Mucosa of stomach (tissue), 1 donor: Measurements from ENCODE around the gene SLC10A1.

Source experiments
- H3K27me3 ChIP-seq: one replicate; pipeline ENCODE4 v1.7.0; 2013; ENCODE audit warnings: mild to moderate bottlenecking, low read length; ENCODE audit not compliant: control insufficient read depth, insufficient read depth
- H3K36me3 ChIP-seq: one replicate; pipeline ENCODE4 v1.7.0; 2013; ENCODE audit warnings: low read length; ENCODE audit not compliant: control insufficient read depth, insufficient read depth
- H3K4me1 ChIP-seq: one replicate; pipeline ENCODE4 v1.7.0; 2013; ENCODE audit warnings: mild to moderate bottlenecking, low read length; ENCODE audit not compliant: control insufficient read depth, insufficient read depth
- H3K4me3 ChIP-seq: one replicate; pipeline ENCODE4 v1.7.0; 2013; ENCODE audit warnings: low read length
- H3K9ac ChIP-seq: one replicate; pipeline ENCODE4 v1.7.0; 2013; ENCODE audit warnings: mild to moderate bottlenecking, low read length, moderate library complexity
- H3K9me3 ChIP-seq: one replicate; pipeline ENCODE4 v1.7.0; 2013; ENCODE audit warnings: mild to moderate bottlenecking, low read length, moderate library complexity; ENCODE audit not compliant: control insufficient read depth
- donor health status: Pancreatic carcinoma.

The SLC10A1 gene

GRCh38 chr14:69779088-69779487 is 18.0 kb downstream of the SLC10A1 start:
- no peaks in the 10 kb centered on the region for H3K27me3 ChIP-seq
- H3K9ac ChIP-seq = no peak overlapping the region
- H3K9me3 ChIP-seq = no peaks in the 10 kb centered on the region
- H3K36me3 ChIP-seq = peaks cover 7% of the 10 kb centered on the region
- H3K4me1 ChIP-seq = no peaks in the 10 kb centered on the region
- H3K4me3 ChIP-seq = no peak overlapping the region

DNA sequence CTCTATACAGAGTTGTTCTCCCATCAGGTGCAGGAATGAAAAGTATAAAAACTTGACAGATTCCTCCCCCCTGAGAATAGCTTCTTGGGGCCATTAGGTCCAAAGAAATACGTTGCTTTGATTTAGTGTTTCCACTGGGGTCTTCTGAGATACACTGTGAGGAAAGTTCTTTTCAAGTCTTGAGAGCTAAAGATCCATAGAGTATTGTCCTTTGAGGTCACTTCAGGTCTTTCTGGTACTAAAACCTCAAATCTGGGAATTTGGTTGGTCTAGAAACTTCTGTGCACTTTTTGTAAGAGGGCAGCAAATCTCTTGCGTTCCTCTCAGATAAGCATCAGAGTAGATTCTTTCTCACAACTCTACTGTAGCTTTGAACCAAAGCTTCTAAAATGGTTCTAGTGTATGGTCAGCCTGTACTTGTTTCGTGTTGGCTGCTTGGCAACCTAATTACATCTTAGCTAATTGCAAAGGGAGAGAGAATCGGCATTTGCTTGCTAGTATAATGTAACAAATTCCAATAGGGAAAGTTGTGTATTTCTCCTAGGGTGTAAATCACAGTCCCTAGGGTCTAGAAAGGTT is 20.1 kb downstream of the SLC10A1 start:
- Histone ChIP-seq H3K36me3 (peaks cover 7% of the 10 kb centered on the region), H3K4me1 (no peaks in the 10 kb centered on the region), H3K9ac (no peak overlapping the region), H3K27me3 (no peaks in the 10 kb centered on the region), H3K9me3 (no peaks in the 10 kb centered on the region), H3K4me3 (no peak overlapping the region)

DNA sequence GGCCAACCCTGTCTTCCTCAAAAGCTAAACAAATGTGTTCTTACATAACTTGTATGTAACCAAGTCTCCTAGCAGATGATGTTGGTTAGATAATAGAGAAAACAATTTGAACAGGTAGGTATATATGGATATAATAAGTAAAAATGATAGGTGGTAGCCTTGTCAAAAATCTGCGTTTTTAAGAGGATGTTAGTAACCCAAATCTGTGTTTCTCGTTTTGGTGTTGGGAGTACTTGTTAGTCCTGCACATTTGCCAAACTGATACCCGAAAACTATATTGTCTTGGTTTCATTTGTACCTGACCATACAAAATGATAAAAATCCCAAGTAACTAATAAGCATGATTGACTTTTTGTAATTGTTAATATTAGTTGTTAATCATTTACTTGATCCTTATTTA is 22.0 kb downstream of the SLC10A1 start:
- no peak overlapping the region for H3K4me3 ChIP-seq
- no peaks in the 10 kb centered on the region for H3K27me3 ChIP-seq
- H3K4me1 ChIP-seq = peaks cover under 1% of the 10 kb centered on the region
- H3K36me3 ChIP-seq = peaks cover 12% of the 10 kb centered on the region
- H3K9ac ChIP-seq = no peak overlapping the region
- no peaks in the 10 kb centered on the region for H3K9me3 ChIP-seq

DNA sequence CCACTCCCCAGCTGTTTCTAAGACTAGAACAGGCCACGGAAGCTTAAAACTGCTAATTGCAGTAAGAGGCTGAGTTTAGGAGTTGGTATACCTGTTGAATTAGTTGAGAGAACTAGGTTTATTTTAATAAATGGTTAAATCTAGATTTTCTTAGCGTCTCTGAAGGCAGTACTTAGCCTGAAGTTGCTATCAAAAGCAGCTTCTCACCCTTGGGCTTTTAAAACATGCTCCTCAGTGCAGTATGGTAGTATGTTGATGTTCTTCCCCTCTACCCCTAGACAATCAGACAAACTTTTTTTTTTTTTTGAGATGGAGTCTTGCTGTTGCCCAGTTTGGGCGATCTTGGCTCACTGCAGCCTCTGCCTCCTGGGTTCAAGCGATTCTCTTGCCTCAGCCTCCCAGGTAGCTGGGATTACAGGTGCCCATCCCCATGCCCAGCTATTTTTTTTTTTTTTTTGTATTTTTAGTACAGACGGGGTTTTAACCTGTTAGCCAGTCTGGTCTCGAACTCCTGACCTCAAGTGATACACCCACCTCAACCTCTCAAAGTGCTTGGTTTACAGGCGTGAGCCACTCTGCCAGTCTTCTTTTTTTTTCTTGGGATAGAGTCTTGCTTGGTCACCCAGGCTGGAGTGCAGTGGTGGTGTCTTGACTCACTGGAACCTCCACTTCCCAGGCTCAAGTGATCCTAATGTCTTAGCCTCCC is 23.3 kb downstream of the SLC10A1 start:
- no peaks in the 10 kb centered on the region for H3K9me3 ChIP-seq
- no peak overlapping the region for H3K9ac ChIP-seq
- H3K4me1 ChIP-seq = peaks cover 10% of the 10 kb centered on the region
- H3K4me3 ChIP-seq = no peak overlapping the region
- no peaks in the 10 kb centered on the region for H3K27me3 ChIP-seq
- H3K36me3 ChIP-seq = peaks cover 16% of the 10 kb centered on the region

DNA sequence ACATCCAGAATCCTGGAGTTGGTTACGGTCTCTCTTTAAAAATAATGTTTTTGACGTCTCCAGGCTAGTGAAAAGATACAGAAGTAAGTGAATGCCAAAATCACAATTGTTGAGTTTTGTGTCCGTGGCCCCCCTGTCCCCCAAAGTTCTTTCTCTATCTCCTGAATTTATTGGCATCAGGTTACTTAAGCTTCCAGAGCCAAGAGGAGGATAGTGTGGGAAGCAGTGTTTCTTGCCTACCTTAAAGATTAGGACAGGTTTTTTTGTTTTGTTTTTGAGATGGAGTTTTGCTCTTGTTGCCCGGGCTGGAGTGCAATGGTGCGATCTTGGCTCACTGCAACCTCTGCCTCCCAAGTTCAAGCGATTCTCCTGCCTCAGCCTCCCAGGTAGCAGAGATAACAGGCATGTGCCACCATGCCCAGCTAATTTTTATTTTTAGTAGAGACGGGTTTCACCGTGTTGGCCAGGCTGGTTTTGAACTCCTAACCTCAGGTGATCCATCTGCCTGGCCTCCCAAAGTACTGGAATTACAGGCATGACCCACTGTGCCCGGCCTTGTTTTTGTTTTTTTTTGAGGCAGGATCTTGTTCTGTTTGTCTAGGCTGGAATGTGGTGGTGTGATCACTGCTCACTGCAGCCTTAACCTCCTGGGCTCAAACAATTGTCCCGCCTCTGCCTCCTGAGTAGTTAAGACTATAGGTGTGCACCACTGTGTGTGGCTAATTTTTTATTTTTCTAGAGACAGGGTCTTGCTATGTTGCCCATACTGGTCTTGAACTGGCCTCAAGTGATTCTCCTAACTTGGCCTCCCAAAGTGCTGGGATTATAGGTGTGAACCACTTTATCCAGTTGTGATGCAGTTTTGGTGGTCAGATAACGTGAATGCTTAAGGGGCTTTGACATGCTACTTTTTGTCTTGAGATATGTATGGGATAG is 24.7 kb downstream of the SLC10A1 start:
- H3K27me3 ChIP-seq = no peaks in the 10 kb centered on the region
- H3K4me3 ChIP-seq = no peak overlapping the region
- no peak overlapping the region for H3K9ac ChIP-seq
- peaks cover 15% of the 10 kb centered on the region for H3K4me1 ChIP-seq
- H3K9me3 ChIP-seq = no peaks in the 10 kb centered on the region
- H3K36me3 ChIP-seq = peaks cover 13% of the 10 kb centered on the region

GRCh38 chr14:69771136-69771535 is 25.9 kb downstream of the SLC10A1 start:
- peaks cover 19% of the 10 kb centered on the region for H3K4me1 ChIP-seq
- no peak overlapping the region for H3K9ac ChIP-seq
- no peak overlapping the region for H3K4me3 ChIP-seq
- peaks cover 13% of the 10 kb centered on the region for H3K36me3 ChIP-seq
- H3K9me3 ChIP-seq = no peaks in the 10 kb centered on the region
- H3K27me3 ChIP-seq = no peaks in the 10 kb centered on the region

DNA sequence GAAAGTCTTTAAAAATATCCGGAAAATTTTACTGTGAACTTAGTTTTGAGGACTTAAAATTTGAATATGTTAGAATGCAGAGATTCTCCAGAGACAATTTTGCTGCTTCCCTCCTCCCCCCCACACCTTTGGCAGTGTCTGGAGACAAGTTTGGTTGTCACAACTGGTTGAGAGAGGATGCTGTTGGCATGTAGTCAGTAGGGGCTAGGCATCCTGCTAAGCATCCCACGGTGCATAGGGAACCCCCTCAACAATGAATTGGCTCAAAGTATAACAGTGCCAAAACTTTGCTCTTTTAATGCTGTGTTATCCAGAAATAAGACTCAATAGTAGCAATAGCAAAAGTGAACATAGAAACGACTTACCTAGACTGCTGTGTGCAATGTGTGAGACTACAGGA is 26.5 kb downstream of the SLC10A1 start:
- Histone ChIP-seq H3K9ac (no peak overlapping the region), H3K9me3 (no peaks in the 10 kb centered on the region), H3K4me1 (peaks cover 19% of the 10 kb centered on the region), H3K27me3 (no peaks in the 10 kb centered on the region), H3K4me3 (no peak overlapping the region), H3K36me3 (peaks cover 13% of the 10 kb centered on the region)

DNA sequence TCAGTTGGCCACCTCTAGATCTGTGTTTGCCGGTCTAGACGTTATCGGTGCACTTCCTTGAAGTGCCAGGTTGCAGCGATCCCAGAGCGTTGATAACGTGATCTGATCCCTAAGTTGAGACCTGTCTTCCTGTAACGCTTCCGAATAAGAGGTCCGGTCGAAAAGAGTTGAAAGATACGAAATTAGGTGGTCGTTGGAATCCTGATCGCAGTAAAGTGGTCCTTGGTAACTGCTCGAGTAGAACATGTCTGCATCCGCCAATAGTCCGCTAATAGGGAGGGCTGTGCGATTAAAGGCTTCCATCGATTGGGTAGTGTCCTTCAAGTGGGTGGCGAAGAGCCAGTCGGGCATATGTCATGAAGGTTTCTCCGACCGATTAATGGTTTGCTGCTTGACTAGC is 27.4 kb downstream of the SLC10A1 start:
- H3K36me3 ChIP-seq = peaks cover 13% of the 10 kb centered on the region
- H3K9ac ChIP-seq = no peak overlapping the region
- H3K9me3 ChIP-seq = no peaks in the 10 kb centered on the region
- peaks cover 19% of the 10 kb centered on the region for H3K4me1 ChIP-seq
- no peaks in the 10 kb centered on the region for H3K27me3 ChIP-seq
- no peak overlapping the region for H3K4me3 ChIP-seq

DNA sequence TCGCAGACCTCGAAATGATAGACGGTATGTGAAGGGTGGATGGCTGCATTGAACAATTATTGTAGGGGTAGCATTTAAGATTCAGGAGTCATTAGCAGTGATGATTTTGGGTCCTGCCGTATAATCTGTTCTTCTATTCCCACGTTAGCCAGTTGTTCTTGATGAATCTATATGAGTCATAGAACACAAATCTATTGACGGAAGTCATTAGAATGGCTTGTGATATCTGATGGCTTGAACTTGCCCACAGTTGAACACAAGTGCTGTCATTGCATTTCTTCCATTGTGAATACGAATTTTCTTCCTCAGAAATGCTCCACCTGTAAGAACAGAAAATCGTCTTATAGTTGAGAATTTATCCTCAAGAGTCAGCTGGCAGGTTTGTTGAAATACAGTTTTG is 28.2 kb downstream of the SLC10A1 start:
- H3K27me3 ChIP-seq = no peaks in the 10 kb centered on the region
- peaks cover 13% of the 10 kb centered on the region for H3K36me3 ChIP-seq
- no peaks in the 10 kb centered on the region for H3K9me3 ChIP-seq
- peak overlapping the region; percentile 100 for H3K9ac ChIP-seq
- peak overlapping the region; percentile 99 for H3K4me3 ChIP-seq
- peaks cover 19% of the 10 kb centered on the region for H3K4me1 ChIP-seq

- H3K4me1 ChIP-seq = peaks cover 23% of the 10 kb centered on the region
These were observed 29.6 kb downstream of the SLC10A1 start for GRCh38 chr14:69767369-69767999.

DNA sequence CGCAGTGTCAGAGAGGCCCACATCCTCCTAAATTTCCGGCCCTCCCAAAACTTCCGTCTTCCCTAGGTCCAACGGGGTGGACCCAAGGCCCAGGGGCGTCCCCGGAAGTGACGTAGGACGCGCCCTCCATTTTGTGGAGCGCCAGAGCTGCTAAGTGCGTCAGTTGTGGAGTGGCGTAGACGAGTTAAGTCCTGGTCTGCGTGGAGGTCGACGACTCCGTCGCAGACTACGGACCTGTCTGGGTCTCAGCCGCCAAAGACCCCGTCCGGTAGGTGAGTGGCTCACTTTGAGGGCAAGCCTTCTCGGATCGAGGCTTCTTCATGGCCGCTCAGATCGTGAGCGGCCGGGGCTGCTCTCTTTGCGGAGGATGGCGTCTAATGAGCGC is 30.1 kb downstream of the SLC10A1 start, which contains the start of gene SRSF5:
TSS of gene SRSF5 (plus strand) at position 159 of the 385 bp plus-strand sequence. CDS start 1,015 bp downstream, outside the sequence.
- Histone ChIP-seq H3K36me3 (peaks cover 13% of the 10 kb centered on the region), H3K27me3 (no peaks in the 10 kb centered on the region), H3K4me3 (peak within 1 kb of the TSS; percentile 99), H3K9me3 (no peaks in the 10 kb centered on the region), H3K9ac (peak within 1 kb of the TSS; percentile 100), H3K4me1 (peaks cover 23% of the 10 kb centered on the region)

More at GRCh38 chr14:69767369-69767999, 29.6 kb downstream of the SLC10A1 start:
- H3K9ac ChIP-seq = peak overlapping the region; percentile 100
- peak overlapping the region; percentile 99 for H3K4me3 ChIP-seq
- H3K36me3 ChIP-seq = peaks cover 13% of the 10 kb centered on the region
- H3K9me3 ChIP-seq = no peaks in the 10 kb centered on the region
- H3K27me3 ChIP-seq = no peaks in the 10 kb centered on the region
